Measurements from ENCODE around the gene ATAD1.
A peak's percentile ranks its signal among the peaks of the same experiment; 100 is the strongest.
"Not testable (repeated sequence)": the region's sequence is repeated elsewhere in the genome, so short reads cannot be mapped to it uniquely, and the experiment has no call there.

Gene ATAD1

DNA sequence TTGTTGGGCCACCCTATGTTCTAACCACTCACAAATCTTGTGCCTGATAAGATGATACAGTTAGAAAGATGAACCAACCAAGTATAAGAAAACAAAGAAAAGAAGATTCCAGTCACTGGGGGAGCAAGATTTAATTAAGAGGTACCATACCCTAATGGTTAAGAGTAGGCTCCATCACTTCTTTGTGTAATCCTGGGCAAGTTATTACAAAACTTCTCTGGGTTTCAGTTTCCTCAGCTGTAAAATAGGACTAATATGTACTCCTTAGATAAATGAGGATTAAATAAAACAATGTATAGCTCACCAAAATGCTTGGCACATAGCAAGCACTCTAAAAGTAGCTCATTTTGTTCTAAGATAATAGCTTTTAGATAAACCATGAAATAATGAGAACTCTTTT is 58.5 kb downstream of the ATAD1 start:
- no peak for TF ChIP-seq Cebpa-rat (IDR thresholded peaks at IDR 0.05)
- Histone ChIP-seq H3K4me2 (peak overlapping the region in 7 of 11 experiments; percentile 24 to 73 (median 38); a peak in 4 of 22 replicates), H3K9ac (no peak overlapping the region), H3K9me3 (replicated peaks in 1 of 11) (no peaks in the 10 kb centered on the region), H3K27ac (peak overlapping the region in 1 of 11 experiments; percentile 30; a peak in 1 of 22 replicates), H4K20me1 (no peaks in the 10 kb centered on the region), H3K4me3 (no peak overlapping the region), H3K4me1 (peaks cover 7 to 35% (median 17%) of the 10 kb centered on the region in 10 experiments; a peak in 19 of 20 replicates), H3K27me3 (no peaks in the 10 kb centered on the region), H3K36me3 (peaks cover 27 to 74% (median 53%) of the 10 kb centered on the region in 11 experiments)

DNA sequence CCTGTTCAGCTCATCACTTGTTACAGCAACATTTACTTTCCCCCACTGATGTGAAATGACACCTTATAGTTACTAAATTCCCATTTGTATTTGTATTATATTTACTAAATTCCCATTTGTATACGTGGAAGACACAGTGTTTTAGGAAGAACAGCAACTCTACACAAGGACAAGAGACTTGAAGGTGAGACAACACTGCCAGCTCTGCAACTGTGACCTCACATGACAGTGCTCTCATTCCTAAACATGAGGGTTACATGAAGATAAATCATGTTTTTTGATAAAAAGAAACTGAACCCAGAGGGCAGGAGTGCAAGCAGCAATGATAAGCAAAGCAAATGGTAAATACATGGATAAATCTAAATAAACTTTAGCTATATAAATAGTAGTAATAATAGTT is 60.3 kb downstream of the ATAD1 start:
- TF ChIP-seq Cebpa-rat (IDR thresholded peaks at IDR 0.05), result no peak
- Histone ChIP-seq H3K4me2 (no peak overlapping the region), H4K20me1 (no peaks in the 10 kb centered on the region), H3K27ac (no peak overlapping the region), H3K4me3 (no peak overlapping the region), H3K36me3 (peaks cover 33 to 77% (median 55%) of the 10 kb centered on the region in 11 experiments; a peak in 21 of 22 replicates), H3K9ac (no peak overlapping the region), H3K9me3 (replicated peaks in 1 of 11) (no peaks in the 10 kb centered on the region), H3K4me1 (peaks cover 7 to 36% (median 18%) of the 10 kb centered on the region in 10 experiments; a peak in 19 of 20 replicates), H3K27me3 (no peaks in the 10 kb centered on the region)

DNA sequence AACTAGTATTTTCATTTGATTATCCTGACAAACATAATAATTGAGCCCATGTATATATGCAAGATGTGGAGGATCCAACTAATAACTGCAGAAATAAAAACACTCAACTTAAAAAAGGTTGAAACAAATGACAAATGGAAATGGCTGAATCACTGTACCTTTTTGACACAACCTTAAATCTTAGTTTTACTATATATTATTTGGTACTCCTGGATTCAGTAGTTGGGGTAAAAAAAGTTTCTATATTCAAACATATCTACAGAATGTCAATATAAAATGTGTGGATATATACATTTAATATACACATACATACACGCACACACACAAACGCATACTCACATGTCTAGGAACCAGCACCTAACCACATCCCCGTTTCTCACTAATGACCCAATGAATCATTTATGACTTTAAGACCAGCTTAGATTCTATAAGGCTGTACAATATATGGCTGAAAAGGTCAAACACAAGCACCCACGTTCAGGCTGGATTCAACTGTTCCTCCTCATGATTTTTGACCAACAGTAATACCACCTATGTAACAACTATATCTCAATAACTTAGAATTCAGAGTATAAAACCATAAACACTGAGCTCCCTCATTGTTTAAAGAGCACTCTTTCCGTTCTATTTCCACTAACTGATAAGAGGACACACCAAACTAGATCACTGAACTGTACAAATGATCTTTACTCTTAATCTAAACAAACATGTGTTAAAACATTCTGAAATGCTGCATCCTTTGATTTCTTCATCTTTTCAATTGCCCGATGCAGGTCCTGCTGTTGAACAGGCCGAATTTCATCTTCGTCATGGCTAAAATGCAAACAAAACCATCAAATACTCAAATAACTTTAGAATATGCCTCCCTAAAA is 63.8 kb downstream of the ATAD1 start:
- Histone ChIP-seq H3K27ac (no peak overlapping the region), H3K4me2 (no peak overlapping the region), H3K4me3 (no peak overlapping the region), H4K20me1 (no peaks in the 10 kb centered on the region), H3K27me3 (no peaks in the 10 kb centered on the region), H3K36me3 (peaks cover 22 to 68% (median 46%) of the 10 kb centered on the region in 11 experiments; a peak in 21 of 22 replicates), H3K4me1 (peaks cover 0 to 12% (median 2%) of the 10 kb centered on the region in 10 experiments; a peak in 8 of 20 replicates), H3K9me3 (replicated peaks in 1 of 11) (no peaks in the 10 kb centered on the region), H3K9ac (no peak overlapping the region)
- no peak for TF ChIP-seq Cebpa-rat (IDR thresholded peaks at IDR 0.05)

DNA sequence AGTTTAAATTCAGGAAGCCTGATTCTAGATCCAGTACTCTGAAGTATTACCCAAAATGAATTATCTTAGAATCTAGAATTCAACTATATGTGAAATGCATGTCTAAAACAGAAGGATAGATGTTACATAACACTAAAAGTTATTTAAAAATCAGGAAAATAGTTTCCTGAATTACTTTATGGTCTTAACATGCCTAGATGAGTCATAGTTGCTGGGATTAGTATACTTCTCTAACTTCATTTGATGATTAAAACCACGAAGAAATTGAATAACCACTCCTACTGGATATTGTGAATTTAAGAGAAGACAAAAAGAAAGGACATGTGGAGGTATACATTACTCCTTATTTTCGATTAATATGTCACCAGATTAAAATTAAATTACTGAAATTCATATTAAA is 65.5 kb downstream of the ATAD1 start:
- Histone ChIP-seq H3K4me1 (peaks cover 0 to 12% (median 2%) of the 10 kb centered on the region in 10 experiments; a peak in 8 of 20 replicates), H3K9ac (no peak overlapping the region), H3K9me3 (replicated peaks in 1 of 11) (no peaks in the 10 kb centered on the region), H3K27ac (no peak overlapping the region), H3K4me3 (no peak overlapping the region), H3K4me2 (peak overlapping the region in 2 of 11 experiments; percentile 3 to 29; a peak in 2 of 22 replicates), H3K36me3 (peaks cover 22 to 56% (median 42%) of the 10 kb centered on the region in 11 experiments; a peak in 21 of 22 replicates), H3K27me3 (no peaks in the 10 kb centered on the region), H4K20me1 (no peaks in the 10 kb centered on the region)
- TF ChIP-seq Cebpa-rat (IDR thresholded peaks at IDR 0.05), result no peak

DNA sequence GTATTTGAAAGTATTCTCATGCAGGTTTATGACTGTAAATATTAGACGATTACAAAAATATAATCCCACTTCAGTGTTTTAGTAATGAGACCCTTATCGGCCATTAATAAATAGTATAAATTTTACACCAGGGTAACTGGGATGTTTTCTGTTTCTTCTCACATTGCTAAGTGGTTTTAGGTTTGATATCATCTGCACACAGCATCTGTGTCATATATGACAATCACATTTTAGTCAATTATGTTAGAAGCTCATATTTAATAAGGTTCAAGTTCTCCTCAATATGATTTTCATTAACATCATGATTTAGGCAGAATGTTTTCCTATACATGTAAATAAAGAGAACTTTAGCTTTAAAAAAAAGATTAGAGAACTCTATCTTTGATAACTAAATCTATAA is 66.8 kb downstream of the ATAD1 start:
- H4K20me1 ChIP-seq, result no peaks in the 10 kb centered on the region
- H3K4me1 ChIP-seq, result peaks cover 0 to 12% (median 2%) of the 10 kb centered on the region in 10 experiments; a peak in 8 of 20 replicates
- no peak overlapping the region for H3K27ac ChIP-seq
- H3K4me3 ChIP-seq, result no peak overlapping the region
- H3K9me3 ChIP-seq (replicated peaks in 1 of 11), result no peaks in the 10 kb centered on the region
- H3K27me3 ChIP-seq, result no peaks in the 10 kb centered on the region
- TF ChIP-seq Cebpa-rat (IDR thresholded peaks at IDR 0.05), result no peak
- H3K4me2 ChIP-seq, result no peak overlapping the region
- H3K9ac ChIP-seq, result no peak overlapping the region
- H3K36me3 ChIP-seq, result peaks cover 22 to 48% (median 36%) of the 10 kb centered on the region in 11 experiments; a peak in 21 of 22 replicates

DNA sequence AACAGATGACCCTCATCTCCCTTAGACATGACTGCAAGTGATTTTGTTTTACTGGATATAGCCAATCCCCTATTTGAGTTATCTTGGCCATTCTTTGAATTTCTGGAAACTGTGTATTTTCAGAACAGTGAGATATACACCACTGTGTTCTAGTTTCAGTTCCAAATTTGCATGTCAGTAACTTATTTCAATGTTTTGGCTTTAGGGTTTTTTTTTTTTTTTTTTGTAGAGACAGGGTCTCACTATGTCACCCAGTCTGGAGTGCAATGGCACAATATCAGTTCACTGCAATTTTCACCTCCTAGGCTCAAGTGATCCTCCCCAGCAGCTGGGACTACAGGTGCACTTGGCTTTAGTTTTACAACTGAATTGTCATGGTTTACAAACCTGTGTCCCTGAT is 67.2 kb downstream of the ATAD1 start:
- Histone ChIP-seq H3K36me3 (peaks cover 19 to 44% (median 31%) of the 10 kb centered on the region in 11 experiments; a peak in 21 of 22 replicates), H3K9ac (no peak overlapping the region), H4K20me1 (no peaks in the 10 kb centered on the region), H3K4me1 (peaks cover 0 to 12% (median 2%) of the 10 kb centered on the region in 10 experiments; a peak in 8 of 20 replicates), H3K27ac (no peak overlapping the region), H3K9me3 (replicated peaks in 1 of 11) (no peaks in the 10 kb centered on the region), H3K4me3 (no peak overlapping the region), H3K27me3 (no peaks in the 10 kb centered on the region), H3K4me2 (no peak overlapping the region)
- no peak for TF ChIP-seq Cebpa-rat (IDR thresholded peaks at IDR 0.05)

DNA sequence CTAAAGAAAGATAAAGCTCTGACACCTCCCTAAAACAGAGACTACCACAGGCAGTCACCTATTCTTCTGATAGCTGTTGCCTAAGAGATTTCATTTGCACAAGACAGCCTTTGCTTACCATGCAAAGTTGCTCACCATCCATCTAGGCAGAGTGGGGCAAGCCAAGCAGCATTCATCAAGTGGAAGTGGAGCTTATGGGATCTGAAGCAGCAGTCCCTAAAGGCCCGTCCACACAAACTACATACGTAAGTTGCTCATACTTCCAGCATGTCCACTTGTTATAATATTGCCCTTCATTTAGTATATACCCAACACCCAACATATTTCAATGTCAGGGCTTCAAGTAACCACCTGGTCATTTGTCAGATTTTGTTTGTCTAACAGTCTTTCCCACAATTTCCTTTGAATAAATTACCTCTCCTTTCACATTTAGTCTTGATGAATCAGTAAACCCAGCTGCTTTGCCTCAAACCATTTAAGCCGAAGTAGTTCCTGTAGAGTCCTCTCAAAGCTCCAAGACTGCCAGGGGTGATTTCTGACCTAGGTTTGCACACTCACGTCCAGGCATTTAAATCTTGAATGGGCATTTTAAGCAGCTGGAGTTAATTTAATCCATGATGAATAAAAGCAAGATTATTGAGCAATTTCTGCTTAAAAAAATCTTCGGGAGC is 67.9 kb downstream of the ATAD1 start:
- Histone ChIP-seq H3K9ac (no peak overlapping the region), H3K4me2 (no peak overlapping the region), H4K20me1 (no peaks in the 10 kb centered on the region), H3K27ac (no peak overlapping the region), H3K4me3 (no peak overlapping the region), H3K36me3 (peaks cover 12 to 37% (median 25%) of the 10 kb centered on the region in 11 experiments; a peak in 21 of 22 replicates), H3K27me3 (no peaks in the 10 kb centered on the region), H3K4me1 (peaks cover 0 to 12% (median 2%) of the 10 kb centered on the region in 10 experiments; a peak in 8 of 20 replicates), H3K9me3 (replicated peaks in 1 of 11) (no peaks in the 10 kb centered on the region)
- TF ChIP-seq Cebpa-rat (IDR thresholded peaks at IDR 0.05), result no peak

DNA sequence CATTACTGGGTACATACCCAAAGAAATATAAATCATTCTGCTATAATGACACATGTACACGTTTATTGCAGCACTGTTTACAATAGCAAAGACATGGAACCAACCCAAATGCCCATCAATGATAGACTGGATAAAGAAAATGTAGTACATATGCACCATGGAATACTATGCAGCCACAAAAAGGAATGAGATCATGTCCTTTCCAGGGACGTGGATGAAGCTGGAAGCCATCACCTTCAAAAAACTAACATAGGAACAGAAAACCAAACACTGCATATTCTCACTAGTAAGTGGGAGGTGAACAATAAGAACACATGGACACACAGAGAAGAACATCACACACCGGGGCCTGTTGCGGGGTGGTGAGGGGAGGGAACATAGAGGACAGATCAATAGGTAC is 69.8 kb downstream of the ATAD1 start:
- not testable (repeated sequence) for H3K4me2 ChIP-seq; H4K20me1 ChIP-seq; H3K9ac ChIP-seq; H3K9me3 ChIP-seq (replicated peaks in 1 of 11); H3K27me3 ChIP-seq; H3K27ac ChIP-seq; H3K4me3 ChIP-seq
- Histone ChIP-seq H3K36me3 (peaks cover 0 to 18% (median 9%) of the 10 kb centered on the region in 11 experiments; a peak in 10 of 22 replicates), H3K4me1 (peaks cover 0 to 13% (median 2%) of the 10 kb centered on the region in 10 experiments; a peak in 8 of 20 replicates)

DNA sequence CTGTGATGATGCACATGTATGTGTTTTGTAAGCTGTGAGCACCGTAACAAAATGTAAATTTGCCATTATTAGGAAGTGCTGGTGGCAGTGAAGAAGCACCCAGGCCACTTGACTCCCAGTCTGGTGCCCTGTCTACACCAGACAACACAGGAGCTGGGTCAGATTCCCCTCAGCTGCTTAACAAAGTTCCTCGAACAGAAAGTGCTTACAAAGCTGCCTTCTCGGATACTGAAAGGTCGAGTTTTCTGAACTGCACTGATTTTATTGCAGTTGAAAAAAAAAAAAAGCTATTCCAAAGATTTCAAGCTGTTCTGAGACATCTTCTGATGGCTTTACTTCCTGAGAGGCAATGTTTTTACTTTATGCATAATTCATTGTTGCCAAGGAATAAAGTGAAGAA is 71.1 kb downstream of the ATAD1 start:
- Histone ChIP-seq H3K4me2 (no peak overlapping the region), H3K9me3 (replicated peaks in 1 of 11) (no peaks in the 10 kb centered on the region), H3K27me3 (no peaks in the 10 kb centered on the region), H3K36me3 (peaks cover 0 to 4% (median 3%) of the 10 kb centered on the region in 11 experiments; a peak in 7 of 22 replicates), H3K9ac (no peak overlapping the region), H3K4me3 (no peak overlapping the region), H3K4me1 (peaks cover 0 to 11% (median 0%) of the 10 kb centered on the region in 10 experiments; a peak in 3 of 20 replicates), H3K27ac (no peak overlapping the region), H4K20me1 (no peaks in the 10 kb centered on the region)
- TF ChIP-seq Cebpa-rat (IDR thresholded peaks at IDR 0.05), result no peak

All from BLaER1 treated with 17β-estradiol and CSF1 and Interleukin-3, amounts not matched to agents 10 nM and 100 nM (cell line).